Sigmoid colon (tissue), 7 donors: ENCODE measurements around the gene SHCBP1. TPM values are rescaled to one million over a fixed set of nuclear protein-coding genes. Genes with fewer than 3 reads are reported as not detected.

ENCODE experiments used
- DNase-seq: peaks from one replicate; pipeline ENCODE4 v3.0.0-alpha.2; 2019
- H3K27ac ChIP-seq, 4 donors: fragments of 200-600 bp; sonication (generic); one replicate each; pipeline ENCODE4 v1.5.1; 2016 to 2019; ENCODE audit warnings: mild to moderate bottlenecking in 1 of 4
- H3K27me3 ChIP-seq, 3 donors: fragments of 200-600 bp; sonication (generic); one replicate each; pipeline ENCODE4 v1.5.1; 2019; ENCODE audit warnings: mild to moderate bottlenecking in 1 of 3
- H3K36me3 ChIP-seq, 4 donors: fragments of 200-600 bp; sonication (generic); one replicate each; pipeline ENCODE4 v1.5.1; 2016 to 2019
- H3K4me1 ChIP-seq, 4 donors: fragments of 200-600 bp; sonication (generic); one replicate each; pipeline ENCODE4 v1.5.1; 2017 to 2019
- H3K4me3 ChIP-seq, 4 donors: fragments of 200-600 bp; sonication (generic); one replicate each; pipeline ENCODE4 v1.5.1; 2017 to 2019; ENCODE audit warnings: mild to moderate bottlenecking in 2 of 4, moderate library complexity in 1 of 4
- H3K9me3 ChIP-seq, 4 donors: fragments of 200-600 bp in 3 of 4; sonication (generic) in 3 of 4; one replicate each; pipeline versions ENCODE4 v1.5.1 to v1.6.1; 2013 to 2019
- EP300 ChIP-seq, 4 donors: sonication (generic); formaldehyde crosslinking; IDR thresholded peaks; one replicate each; pipeline ENCODE4 v1.6.1; 2017; ENCODE audit warnings: antibody characterized with exemption in 4 of 4
- POLR2A ChIP-seq, 2 donors: fragments of 450-650 bp; IDR thresholded peaks; one replicate each; pipeline ENCODE4 v1.6.1; 2016; ENCODE audit warnings: antibody characterized with exemption in 2 of 2, mild to moderate bottlenecking in 2 of 2, moderate library complexity in 2 of 2
- POLR2AphosphoS5 ChIP-seq, 4 donors: sonication (generic); formaldehyde crosslinking; IDR thresholded peaks; one replicate each; pipeline ENCODE4 v1.6.1; 2017; ENCODE audit warnings: antibody characterized with exemption in 4 of 4
- WGBS, 2 donors: extraction: QIAGEN DNeasy Blood & Tissue Kit; methylation state at CpG; one replicate each; pipeline ENCODE4 v1.1.7; 2013; 5-methylcytosine and 5-hydroxymethylcytosine counted together
- intact Hi-C: fragments of 100-400 bp; cut with DNase I; formaldehyde crosslinking; loops from one replicate; pipeline ENCODE4 v1.15.1; 2023
- polyA plus RNA-seq, 3 donors: library from polyadenylated mRNA; stranded (reverse); fragments of 200-250 nt; gene quantifications; one replicate each; pipeline ENCODE4 v1.2.3, GENCODE V29; 2013
- total RNA-seq, 4 donors: library from RNA; depleted of rRNA; stranded (reverse); fragments of >200 nt; gene quantifications; one replicate each; pipeline ENCODE4 v1.1.0, GENCODE V29; 2016
- TF ChIP-seq, protein P1 (sequence below), 4 experiments: fragments of 450-650 bp in 3 of 4; fragments of 200-600 bp in 1 of 4; IDR thresholded peaks; one replicate each; pipeline ENCODE4 v1.5.1; 2016 to 2019; ENCODE audit warnings: antibody characterized with exemption in 4 of 4, mild to moderate bottlenecking in 3 of 4, moderate library complexity in 2 of 4
- donor health status: healthy with polysubstance abuse.
- donor health status: Bipolar disorder and iron deficiency.
- donor health status: healthy.

The SHCBP1 gene
- total and polyA plus RNA-seq, 7 donors, result 0.36 to 6.8 (median 0.66) TPM

DNA sequence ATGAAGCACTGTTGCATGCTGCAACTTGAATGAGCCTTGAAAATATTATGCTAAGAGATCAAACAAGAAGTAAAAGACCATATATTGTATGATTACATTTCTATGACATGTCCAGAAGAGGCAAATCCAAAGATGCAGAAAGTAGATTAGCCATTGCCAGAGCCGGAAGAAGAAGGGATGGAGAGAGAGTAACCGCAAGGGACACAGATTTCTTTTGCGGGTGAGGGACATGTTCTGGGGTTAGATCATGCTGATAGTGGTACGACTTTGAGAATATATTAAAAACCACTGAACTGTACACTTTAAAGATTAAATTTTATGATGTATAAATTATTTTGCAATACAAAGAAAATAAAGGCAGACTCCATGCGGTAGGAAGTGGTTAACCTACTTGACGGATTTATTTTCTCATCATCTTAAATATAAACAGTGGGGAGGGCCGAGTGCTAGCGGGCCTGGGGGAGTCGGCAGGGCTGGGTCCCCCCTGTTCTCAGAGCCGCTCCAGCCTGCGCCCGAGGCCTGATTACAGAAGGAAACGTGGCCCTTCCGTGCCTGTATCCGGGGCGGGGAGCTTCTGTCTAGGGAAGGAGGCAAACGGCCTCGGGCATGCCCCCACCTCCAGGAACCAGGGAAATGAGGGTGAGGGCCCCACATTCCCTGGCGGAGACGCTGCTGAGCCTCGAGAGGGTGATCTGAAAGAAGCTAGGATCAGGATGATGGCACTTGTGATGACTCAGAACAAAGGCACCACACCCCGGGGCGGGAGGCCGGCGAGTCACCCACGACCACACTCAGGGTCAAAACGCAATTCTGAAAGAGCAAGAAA, 48.0 kb downstream of the SHCBP1 start:
- Histone ChIP-seq H3K9me3 (no peaks in the 10 kb centered on the region), H3K27me3 (no peaks in the 10 kb centered on the region), H3K4me3 (no peak overlapping the region), H3K27ac (no peak overlapping the region), H3K4me1 (no peaks in the 10 kb centered on the region), H3K36me3 (no peaks in the 10 kb centered on the region)
- TF ChIP-seq, protein P1, sequence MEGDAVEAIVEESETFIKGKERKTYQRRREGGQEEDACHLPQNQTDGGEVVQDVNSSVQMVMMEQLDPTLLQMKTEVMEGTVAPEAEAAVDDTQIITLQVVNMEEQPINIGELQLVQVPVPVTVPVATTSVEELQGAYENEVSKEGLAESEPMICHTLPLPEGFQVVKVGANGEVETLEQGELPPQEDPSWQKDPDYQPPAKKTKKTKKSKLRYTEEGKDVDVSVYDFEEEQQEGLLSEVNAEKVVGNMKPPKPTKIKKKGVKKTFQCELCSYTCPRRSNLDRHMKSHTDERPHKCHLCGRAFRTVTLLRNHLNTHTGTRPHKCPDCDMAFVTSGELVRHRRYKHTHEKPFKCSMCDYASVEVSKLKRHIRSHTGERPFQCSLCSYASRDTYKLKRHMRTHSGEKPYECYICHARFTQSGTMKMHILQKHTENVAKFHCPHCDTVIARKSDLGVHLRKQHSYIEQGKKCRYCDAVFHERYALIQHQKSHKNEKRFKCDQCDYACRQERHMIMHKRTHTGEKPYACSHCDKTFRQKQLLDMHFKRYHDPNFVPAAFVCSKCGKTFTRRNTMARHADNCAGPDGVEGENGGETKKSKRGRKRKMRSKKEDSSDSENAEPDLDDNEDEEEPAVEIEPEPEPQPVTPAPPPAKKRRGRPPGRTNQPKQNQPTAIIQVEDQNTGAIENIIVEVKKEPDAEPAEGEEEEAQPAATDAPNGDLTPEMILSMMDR (IDR thresholded peaks at IDR 0.05), result no peak
- TF ChIP-seq POLR2AphosphoS5 (IDR thresholded peaks at IDR 0.05) (no peak), EP300 (IDR thresholded peaks at IDR 0.05) (no peak), POLR2A (IDR thresholded peaks at IDR 0.05) (no peak)
- no peak for DNase-seq
- 63 to 71% methylated on average over 27 of the region's 27 CpGs for WGBS, 2 donors
- intact Hi-C loops, result no loop called here

DNA sequence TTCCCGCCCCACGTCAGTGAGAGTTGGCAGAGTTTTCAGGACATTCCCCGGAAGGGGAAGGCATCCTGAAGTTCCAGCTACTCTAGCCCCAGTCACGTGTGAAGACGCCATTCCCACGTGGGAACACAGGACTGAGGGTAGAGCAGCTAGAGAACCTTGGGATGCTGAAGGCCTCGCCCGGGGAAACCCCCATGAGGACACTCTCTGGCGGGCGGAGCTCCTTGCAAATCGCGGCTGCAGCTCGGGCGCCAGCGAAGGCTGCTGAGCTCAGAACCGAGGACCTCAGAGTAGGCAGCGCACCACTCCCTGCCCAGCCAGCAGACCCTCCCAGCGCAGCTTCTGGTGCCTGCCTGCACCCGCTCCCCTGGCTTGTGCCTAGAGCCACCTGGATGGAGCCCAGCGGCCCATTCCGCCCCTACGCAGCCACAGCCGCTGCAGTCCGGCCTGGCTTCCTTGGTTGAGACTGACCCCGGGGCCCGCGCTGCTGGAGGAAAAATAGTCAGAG, 51.9 kb downstream of the SHCBP1 start:
- DNase-seq, result no peak
- Histone ChIP-seq H3K36me3 (no peaks in the 10 kb centered on the region), H3K9me3 (no peaks in the 10 kb centered on the region), H3K27me3 (no peaks in the 10 kb centered on the region), H3K4me1 (no peaks in the 10 kb centered on the region), H3K4me3 (no peak overlapping the region), H3K27ac (no peak overlapping the region)
- WGBS, 2 donors, result 87 to 91% methylated on average over 27 of the region's 27 CpGs
- TF ChIP-seq POLR2AphosphoS5 (IDR thresholded peaks at IDR 0.05) (no peak), EP300 (IDR thresholded peaks at IDR 0.05) (no peak), POLR2A (IDR thresholded peaks at IDR 0.05) (no peak)
- TF ChIP-seq, protein P1 (IDR thresholded peaks at IDR 0.05), result no peak
- intact Hi-C loops, result no loop called here

DNA sequence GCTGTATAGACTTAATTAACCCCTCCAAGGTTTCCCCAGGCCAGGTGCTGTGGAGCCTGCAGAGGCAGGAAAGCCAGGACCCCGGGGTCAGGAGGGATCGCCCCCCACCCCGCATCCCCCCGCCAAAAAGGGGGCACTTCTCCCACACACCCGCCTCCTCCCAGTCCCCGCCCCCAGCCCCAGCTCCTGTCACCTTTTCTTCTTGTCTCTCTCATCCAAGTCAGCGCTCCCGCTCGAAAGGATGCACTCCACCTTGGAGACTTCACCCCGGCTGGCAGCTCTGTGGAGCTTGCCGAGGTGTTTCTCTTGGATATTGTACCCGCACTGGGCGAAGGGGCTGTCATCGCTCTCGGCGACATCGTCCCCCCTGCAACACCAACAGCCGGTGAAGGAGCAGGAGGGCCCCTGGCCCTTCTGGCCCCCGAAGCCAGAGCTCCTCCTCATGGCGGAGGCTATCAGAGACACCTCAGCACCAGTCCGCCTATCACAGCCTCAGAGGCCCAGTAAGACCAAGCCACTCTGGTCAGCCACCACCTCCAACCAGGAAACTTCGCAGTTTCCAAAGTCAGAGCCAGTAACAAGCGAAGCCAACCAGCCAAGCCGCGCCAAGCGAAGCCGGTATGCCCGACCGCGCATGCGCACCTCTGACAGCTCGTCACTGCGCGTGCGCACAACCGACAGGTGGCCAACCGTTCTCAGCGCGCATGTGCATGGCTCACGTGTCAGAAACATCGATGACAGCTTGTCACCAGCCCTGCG, 52.5 kb downstream of the SHCBP1 start:
- intact Hi-C loops, result no loop called here
- no peaks in the 10 kb centered on the region for H3K4me1 ChIP-seq

DNA sequence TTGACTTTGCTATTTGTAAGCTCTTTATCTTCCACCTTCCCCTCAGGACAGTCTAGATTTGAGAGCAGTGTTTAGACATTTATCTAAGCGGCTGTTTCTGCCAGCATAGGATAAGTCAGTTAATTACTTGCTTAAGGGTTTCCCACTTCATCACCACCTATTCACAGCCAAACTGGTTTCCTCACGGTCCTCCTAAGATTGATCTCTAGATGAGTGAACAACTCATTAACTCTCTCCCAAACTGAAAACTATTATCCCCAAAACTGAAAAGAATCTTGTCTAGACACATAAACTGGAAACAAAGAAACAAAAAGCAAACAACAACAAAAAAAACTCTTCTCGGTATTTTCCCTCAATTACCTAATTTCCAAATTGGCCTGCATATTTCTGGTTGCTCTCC, 58.2 kb downstream of the SHCBP1 start:
- no peak for DNase-seq
- TF ChIP-seq EP300 (IDR thresholded peaks at IDR 0.05) (no peak), POLR2A (IDR thresholded peaks at IDR 0.05) (no peak), POLR2AphosphoS5 (IDR thresholded peaks at IDR 0.05) (no peak)
- TF ChIP-seq, protein P1 (IDR thresholded peaks at IDR 0.05), result no peak
- Histone ChIP-seq H3K4me3 (no peak overlapping the region), H3K27me3 (no peaks in the 10 kb centered on the region), H3K4me1 (no peaks in the 10 kb centered on the region), H3K9me3 (no peaks in the 10 kb centered on the region), H3K27ac (no peak overlapping the region), H3K36me3 (no peaks in the 10 kb centered on the region)
- WGBS, 2 donors, result 54 to 74% methylated on average over 3 of the region's 3 CpGs
- intact Hi-C loops, result no loop called here

More for the DNA sequence above, 52.5 kb downstream of the SHCBP1 start:
- H3K36me3 ChIP-seq, result no peaks in the 10 kb centered on the region
- DNase-seq, result no peak
- TF ChIP-seq EP300 (IDR thresholded peaks at IDR 0.05) (no peak), POLR2AphosphoS5 (IDR thresholded peaks at IDR 0.05) (no peak)
- no peak overlapping the region for H3K4me3 ChIP-seq
- H3K27me3 ChIP-seq, result no peaks in the 10 kb centered on the region
- no peak overlapping the region for H3K27ac ChIP-seq
- H3K9me3 ChIP-seq, result no peaks in the 10 kb centered on the region
- 84 to 92% methylated on average over 42 of the region's 42 CpGs for WGBS, 2 donors

DNA sequence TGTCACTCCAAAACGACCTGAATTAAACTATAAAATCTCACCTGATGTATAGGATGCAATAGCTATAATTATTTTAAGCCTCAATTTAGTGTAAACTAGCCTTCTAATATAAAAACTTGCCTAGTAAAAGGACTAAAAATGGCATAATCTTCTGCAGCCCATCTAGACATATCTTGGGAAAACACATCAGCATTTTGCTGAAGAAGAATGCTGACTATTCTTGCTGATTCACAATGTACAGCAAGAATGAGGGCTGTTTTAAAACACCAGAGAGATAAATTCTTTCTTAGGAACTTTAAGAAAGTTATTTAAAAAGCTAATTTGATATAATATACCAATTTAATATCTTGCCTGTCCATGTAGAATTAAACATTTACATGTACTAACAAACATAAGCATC, 63.2 kb downstream of the SHCBP1 start:
- H3K4me3 ChIP-seq, result no peak overlapping the region
- H3K9me3 ChIP-seq, result no peaks in the 10 kb centered on the region
- DNase-seq, result no peak
- no peak overlapping the region for H3K27ac ChIP-seq
- intact Hi-C loops, result no loop called here
- TF ChIP-seq, protein P1 (IDR thresholded peaks at IDR 0.05), result no peak
- no peak for TF ChIP-seq POLR2A (IDR thresholded peaks at IDR 0.05)
- no peak for TF ChIP-seq EP300 (IDR thresholded peaks at IDR 0.05)
- no peak for TF ChIP-seq POLR2AphosphoS5 (IDR thresholded peaks at IDR 0.05)
- no peaks in the 10 kb centered on the region for H3K36me3 ChIP-seq
- peaks cover 0 to 4% (median 0%) of the 10 kb centered on the region in 3 donors for H3K27me3 ChIP-seq
- 3 to 15% methylated on average over 1 of the region's 1 CpG for WGBS, 2 donors
- peaks cover 0 to 4% (median 0%) of the 10 kb centered on the region in 4 donors for H3K4me1 ChIP-seq
